Thyroid gland (tissue), 4 donors: Measurements from ENCODE around the gene EPHA5.

Source experiments
- POLR2A ChIP-seq, 2 donors: fragments of 450-650 bp; IDR thresholded peaks; one replicate each; pipeline ENCODE4 v1.6.1; 2017; ENCODE audit warnings: antibody characterized with exemption in 2 of 2, mild to moderate bottlenecking in 2 of 2, moderate library complexity in 1 of 2
- TF ChIP-seq, protein P1 (sequence below), 6 experiments: fragments of 200-600 bp in 3 of 6; fragments of 450-650 bp in 3 of 6; sonication (generic) in 3 of 6; IDR thresholded peaks; one replicate each; pipeline ENCODE4 v1.5.1; 2016 to 2019; ENCODE audit warnings: antibody characterized with exemption in 6 of 6, mild to moderate bottlenecking in 2 of 6, inconsistent platforms in 1 of 6, moderate library complexity in 1 of 6

GRCh38 chr4:65392488-65392887 lies 277.8 kb downstream of the EPHA5 start:
- TF ChIP-seq, protein P1, sequence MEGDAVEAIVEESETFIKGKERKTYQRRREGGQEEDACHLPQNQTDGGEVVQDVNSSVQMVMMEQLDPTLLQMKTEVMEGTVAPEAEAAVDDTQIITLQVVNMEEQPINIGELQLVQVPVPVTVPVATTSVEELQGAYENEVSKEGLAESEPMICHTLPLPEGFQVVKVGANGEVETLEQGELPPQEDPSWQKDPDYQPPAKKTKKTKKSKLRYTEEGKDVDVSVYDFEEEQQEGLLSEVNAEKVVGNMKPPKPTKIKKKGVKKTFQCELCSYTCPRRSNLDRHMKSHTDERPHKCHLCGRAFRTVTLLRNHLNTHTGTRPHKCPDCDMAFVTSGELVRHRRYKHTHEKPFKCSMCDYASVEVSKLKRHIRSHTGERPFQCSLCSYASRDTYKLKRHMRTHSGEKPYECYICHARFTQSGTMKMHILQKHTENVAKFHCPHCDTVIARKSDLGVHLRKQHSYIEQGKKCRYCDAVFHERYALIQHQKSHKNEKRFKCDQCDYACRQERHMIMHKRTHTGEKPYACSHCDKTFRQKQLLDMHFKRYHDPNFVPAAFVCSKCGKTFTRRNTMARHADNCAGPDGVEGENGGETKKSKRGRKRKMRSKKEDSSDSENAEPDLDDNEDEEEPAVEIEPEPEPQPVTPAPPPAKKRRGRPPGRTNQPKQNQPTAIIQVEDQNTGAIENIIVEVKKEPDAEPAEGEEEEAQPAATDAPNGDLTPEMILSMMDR (IDR thresholded peaks at IDR 0.05), result no peak
- TF ChIP-seq POLR2A (IDR thresholded peaks at IDR 0.05), result no peak
